ENCODE data around the gene TNS1.
"Not testable (repeated sequence)": the region's sequence is repeated elsewhere in the genome, so short reads cannot be mapped to it uniquely, and the experiment has no call there.

The TNS1 gene

DNA sequence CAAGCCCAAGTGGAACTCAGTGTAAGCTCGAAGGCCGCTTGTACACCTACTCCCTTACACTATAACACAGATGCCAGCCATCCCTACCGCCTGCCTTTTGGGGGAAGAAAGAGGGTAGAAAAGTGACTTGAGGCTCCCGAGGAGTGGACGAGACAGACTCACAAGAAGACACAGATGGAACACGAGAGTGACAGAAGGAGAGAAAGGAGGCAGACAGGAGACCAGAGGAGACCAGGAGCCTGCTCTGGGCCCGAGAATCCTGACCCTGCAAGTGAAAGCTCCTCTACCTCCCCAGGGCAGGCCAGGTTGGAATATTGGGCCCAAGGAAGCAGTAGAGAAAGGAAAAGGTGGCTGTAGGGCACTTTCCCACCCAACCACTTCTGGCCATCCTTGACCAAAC, 23.4 kb upstream of the TNS1 start:
- H3K36me3 Mint-ChIP-seq (ENCODE audit: low read depth) = no peaks in the 10 kb centered on the region
- intact Hi-C loops (cut with micrococcal nuclease) = no loop called here
- no peaks in the 10 kb centered on the region for H3K9me3 Mint-ChIP-seq
- H3K27me3 Mint-ChIP-seq = peaks cover 1% of the 10 kb centered on the region
- H3K4me3 Mint-ChIP-seq = no peak overlapping the region
- H3K27ac Mint-ChIP-seq = no peak overlapping the region
- peaks cover 16% of the 10 kb centered on the region for H3K4me1 Mint-ChIP-seq (ENCODE audit: low read depth)

DNA sequence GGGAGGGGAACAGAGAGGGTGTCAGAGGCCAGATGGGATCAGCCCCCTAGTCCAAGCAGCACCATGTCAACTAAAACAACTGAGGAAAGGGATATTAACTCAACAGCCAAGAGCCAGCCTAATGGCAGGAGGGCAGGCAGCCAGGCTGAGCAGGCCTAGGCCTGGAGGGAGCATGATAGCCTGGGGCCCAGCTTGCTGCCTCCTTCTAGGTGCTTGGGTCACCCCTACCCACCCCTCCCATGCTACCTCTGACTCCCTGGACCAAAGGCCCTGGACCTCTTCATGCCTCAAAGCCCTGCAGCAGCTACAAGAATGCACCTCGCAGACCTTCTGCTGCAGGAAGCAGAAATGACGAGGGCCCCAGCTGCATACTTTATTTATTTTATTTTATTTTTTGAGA, 22.1 kb upstream of the TNS1 start:
- no peak overlapping the region for H3K27ac Mint-ChIP-seq
- peaks cover 29% of the 10 kb centered on the region for H3K4me1 Mint-ChIP-seq (ENCODE audit: low read depth)
- peaks cover 1% of the 10 kb centered on the region for H3K27me3 Mint-ChIP-seq
- H3K4me3 Mint-ChIP-seq = no peak overlapping the region
- no peaks in the 10 kb centered on the region for H3K9me3 Mint-ChIP-seq
- H3K36me3 Mint-ChIP-seq (ENCODE audit: low read depth) = no peaks in the 10 kb centered on the region
- intact Hi-C loops (cut with micrococcal nuclease) = no loop called here

DNA sequence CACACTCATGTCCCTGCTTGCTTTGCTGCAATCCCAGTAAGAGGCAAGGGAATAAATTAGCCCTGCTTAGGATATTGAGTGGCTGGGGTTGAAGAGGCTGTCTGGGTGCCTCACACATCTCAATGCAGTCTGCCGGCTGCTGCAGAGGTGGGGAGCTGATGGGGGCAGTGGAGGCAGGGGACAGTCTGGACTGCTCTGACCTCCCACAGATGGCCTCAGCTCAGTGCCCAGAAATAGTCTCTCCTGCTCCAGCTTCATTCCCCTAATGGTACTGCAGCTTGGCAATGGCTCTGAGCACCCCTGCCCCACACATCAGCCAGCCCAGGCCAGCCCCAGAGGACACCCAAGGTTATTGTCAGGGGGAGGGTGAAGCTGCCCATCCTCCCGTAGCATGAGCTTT, 21.5 kb upstream of the TNS1 start:
- Mint-ChIP-seq H3K9me3 (no peaks in the 10 kb centered on the region), H3K27ac (no peak overlapping the region), H3K36me3 (ENCODE audit: low read depth) (no peaks in the 10 kb centered on the region), H3K4me1 (ENCODE audit: low read depth) (peaks cover 34% of the 10 kb centered on the region), H3K27me3 (peaks cover 1% of the 10 kb centered on the region), H3K4me3 (no peak overlapping the region)
- intact Hi-C loops (cut with micrococcal nuclease) = no loop called here

DNA sequence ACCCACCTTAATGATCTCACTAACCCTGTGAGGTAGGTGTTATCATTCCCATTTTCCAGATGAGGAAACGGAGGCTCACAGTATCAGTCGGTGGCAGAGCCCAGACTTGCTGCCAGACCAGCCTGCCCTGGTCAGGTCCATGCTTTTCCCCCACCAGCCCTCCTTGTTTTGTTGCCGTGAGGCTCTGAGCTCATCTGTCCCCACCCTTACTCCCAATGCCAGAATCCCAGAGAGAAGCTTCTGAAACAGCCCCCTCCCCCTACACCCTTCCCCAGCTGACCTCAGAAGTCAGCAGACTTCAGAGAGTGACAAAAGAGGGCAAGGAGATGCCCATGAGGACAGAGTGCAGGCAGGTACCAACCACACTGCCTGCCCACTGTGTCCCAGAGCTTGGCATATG, 20.8 kb upstream of the TNS1 start:
- H3K9me3 Mint-ChIP-seq = no peaks in the 10 kb centered on the region
- intact Hi-C loops (cut with micrococcal nuclease) = no loop called here
- H3K4me1 Mint-ChIP-seq (ENCODE audit: low read depth) = peaks cover 40% of the 10 kb centered on the region
- no peak overlapping the region for H3K4me3 Mint-ChIP-seq
- H3K36me3 Mint-ChIP-seq (ENCODE audit: low read depth) = no peaks in the 10 kb centered on the region
- H3K27ac Mint-ChIP-seq = peak overlapping the region; percentile 24
- peaks cover 1% of the 10 kb centered on the region for H3K27me3 Mint-ChIP-seq

DNA sequence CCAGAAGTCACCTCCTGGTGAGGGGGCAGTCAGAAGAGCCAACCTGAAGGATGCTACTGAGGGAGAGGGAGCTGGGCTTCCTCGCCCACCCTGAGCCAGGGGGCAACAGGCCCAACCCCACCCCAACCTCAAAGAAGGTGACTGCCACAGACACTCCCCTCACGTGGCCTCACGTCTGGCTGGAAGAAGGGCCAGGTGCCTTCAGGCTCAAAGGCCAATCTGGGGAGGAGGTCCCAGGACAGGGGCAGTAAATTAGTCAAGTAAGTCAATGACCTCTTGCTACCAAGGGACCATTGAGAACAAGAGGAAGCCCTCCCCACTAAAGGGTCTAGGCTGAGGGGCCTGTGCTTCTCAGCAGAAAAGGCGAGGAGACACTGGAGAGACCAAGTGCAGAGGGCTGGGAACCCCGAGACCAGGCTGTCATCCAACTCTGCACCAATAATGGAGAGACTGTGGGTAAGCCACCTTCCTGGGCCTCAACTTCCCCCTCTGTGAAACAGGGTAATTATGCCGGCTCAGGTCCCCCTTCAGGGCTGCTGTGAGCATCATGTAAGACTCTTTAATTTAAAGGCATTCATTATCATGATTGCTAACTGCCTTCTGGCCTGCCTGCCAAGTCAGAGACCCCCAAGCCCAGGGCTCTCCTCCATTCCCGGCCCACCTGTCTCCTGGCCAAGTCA, 20.2 kb upstream of the TNS1 start:
- no peaks in the 10 kb centered on the region for H3K9me3 Mint-ChIP-seq
- H3K27ac Mint-ChIP-seq = no peak overlapping the region
- H3K4me1 Mint-ChIP-seq (ENCODE audit: low read depth) = peaks cover 47% of the 10 kb centered on the region
- no peaks in the 10 kb centered on the region for H3K36me3 Mint-ChIP-seq (ENCODE audit: low read depth)
- peaks cover 1% of the 10 kb centered on the region for H3K27me3 Mint-ChIP-seq
- intact Hi-C loops (cut with micrococcal nuclease) = no loop called here
- no peak overlapping the region for H3K4me3 Mint-ChIP-seq

DNA sequence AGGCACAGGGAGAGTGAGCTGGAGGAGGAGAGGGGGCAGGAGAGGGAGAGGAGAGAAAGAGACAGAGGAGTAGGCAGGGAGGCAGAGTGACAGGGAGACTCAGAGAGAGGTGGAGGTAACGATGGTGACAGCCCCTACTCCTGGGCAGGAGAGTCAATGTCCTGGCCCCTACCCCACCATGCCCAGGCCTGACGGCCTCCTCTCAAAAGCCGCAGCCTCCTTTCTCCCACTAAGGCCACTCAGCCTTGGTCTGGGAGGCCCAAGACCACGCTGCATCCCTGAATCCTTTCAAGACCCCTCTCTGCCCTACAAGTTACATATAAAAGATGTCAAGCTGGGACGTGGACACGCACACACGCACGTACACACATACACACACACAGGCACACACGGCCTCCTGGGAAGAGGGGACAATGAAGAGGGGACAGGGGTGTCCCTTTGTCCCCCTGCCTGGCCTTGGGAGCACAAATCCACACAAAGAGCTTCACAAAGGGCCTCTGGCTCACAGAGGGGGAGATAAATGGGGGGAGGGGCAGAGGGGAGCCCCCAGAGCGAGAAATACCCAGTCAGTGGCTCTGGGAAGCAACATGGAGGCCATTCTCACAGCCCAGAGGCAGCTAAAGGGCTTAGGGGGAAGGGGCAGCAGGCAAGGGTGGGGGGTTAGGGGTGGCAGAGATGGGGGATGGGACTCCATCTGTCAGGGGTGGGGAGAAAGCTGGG, 19.5 kb upstream of the TNS1 start:
- Mint-ChIP-seq H3K27ac (peak overlapping the region; percentile 60), H3K27me3 (peaks cover 3% of the 10 kb centered on the region), H3K4me1 (ENCODE audit: low read depth) (peaks cover 50% of the 10 kb centered on the region), H3K9me3 (no peaks in the 10 kb centered on the region), H3K36me3 (ENCODE audit: low read depth) (no peaks in the 10 kb centered on the region), H3K4me3 (no peak overlapping the region)
- intact Hi-C loops (cut with micrococcal nuclease) = no loop called here

DNA sequence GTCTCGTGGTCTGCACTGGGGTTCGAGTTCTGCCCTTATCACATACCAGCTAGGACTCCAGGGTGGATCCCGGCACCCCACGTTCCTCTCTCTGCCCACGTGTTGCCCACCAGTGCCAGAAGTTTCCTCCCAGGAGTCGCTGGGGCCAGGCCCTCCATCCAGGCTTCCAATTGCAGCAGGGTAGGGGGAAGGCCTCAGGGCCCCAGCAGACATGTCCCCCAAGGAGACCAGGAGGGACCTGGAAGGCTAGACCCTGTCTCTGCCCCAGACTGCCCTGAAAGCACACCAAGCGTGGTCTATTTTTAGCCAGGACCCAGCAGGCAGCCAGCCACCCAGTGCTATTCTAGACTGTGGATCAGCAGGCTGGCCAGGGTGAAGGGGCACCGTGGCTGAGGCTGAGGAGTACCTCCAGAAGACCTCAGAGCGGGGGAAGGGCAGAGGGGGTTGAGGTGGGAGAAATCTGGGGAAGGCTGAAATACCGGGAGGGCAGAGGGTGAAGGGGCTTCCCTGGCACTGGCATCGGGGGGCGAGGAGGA, 18.8 kb upstream of the TNS1 start:
- peaks cover 51% of the 10 kb centered on the region for H3K4me1 Mint-ChIP-seq (ENCODE audit: low read depth)
- H3K27me3 Mint-ChIP-seq = peaks cover 5% of the 10 kb centered on the region
- peak overlapping the region; percentile 60 for H3K27ac Mint-ChIP-seq
- intact Hi-C loops (cut with micrococcal nuclease) = no loop called here
- no peak overlapping the region for H3K4me3 Mint-ChIP-seq
- no peaks in the 10 kb centered on the region for H3K9me3 Mint-ChIP-seq
- no peaks in the 10 kb centered on the region for H3K36me3 Mint-ChIP-seq (ENCODE audit: low read depth)

DNA sequence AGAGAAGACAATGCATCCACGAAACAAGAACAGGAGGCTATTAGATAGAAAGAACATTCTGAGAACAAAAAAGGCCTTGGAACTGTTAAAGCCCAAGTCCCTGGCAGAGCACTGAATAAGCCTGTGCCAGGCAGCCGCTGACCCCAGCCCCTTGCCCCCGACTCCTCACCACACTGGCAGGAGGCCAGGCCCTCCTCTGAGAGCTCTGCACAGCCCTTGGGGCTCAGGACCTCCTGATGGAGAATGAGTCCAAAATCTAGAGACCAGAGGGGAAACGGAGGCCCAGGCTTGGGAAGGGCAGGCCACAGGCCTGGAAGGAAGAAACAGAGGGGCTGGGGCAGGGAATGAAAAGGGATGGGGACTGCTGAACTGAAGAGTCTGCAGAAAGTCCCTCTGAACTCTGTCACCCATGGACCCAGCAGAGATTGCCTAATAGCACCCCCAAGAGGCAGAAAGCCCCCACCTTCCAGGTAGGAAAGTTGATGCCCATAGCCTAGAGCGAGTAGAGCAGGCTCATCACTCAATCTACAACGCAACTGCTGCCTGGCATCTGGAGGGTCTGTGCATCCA, 18.3 kb upstream of the TNS1 start:
- Mint-ChIP-seq H3K9me3 (no peaks in the 10 kb centered on the region), H3K36me3 (ENCODE audit: low read depth) (no peaks in the 10 kb centered on the region), H3K4me3 (no peak overlapping the region), H3K27me3 (peaks cover 7% of the 10 kb centered on the region), H3K4me1 (ENCODE audit: low read depth) (peaks cover 54% of the 10 kb centered on the region), H3K27ac (peak overlapping the region; percentile 40)
- intact Hi-C loops (cut with micrococcal nuclease) = no loop called here

DNA sequence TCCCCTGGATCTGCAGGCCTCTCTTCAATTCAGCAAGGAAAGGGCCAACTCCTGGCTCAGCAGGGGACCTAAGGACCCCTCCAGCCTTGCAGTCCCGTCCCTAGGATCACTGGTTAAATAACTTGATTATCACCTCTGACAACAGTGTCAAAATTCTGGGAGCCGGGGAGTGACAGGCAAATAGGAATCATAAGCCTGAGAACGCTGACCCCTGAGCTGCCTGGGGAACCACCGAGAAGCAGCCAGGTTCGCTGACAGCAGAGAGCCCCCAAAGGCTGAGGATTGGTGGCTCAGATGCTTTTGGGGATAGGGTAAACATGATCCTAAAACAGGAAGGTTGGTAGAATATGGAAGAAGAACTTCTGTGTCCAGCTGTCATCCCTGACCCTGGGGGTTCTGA, 17.5 kb upstream of the TNS1 start:
- Mint-ChIP-seq H3K27me3 (peaks cover 7% of the 10 kb centered on the region), H3K4me1 (ENCODE audit: low read depth) (peaks cover 54% of the 10 kb centered on the region), H3K4me3 (no peak overlapping the region), H3K9me3 (no peaks in the 10 kb centered on the region), H3K27ac (peak overlapping the region; percentile 40), H3K36me3 (ENCODE audit: low read depth) (no peaks in the 10 kb centered on the region)
- intact Hi-C loops (cut with micrococcal nuclease) = no loop called here

DNA sequence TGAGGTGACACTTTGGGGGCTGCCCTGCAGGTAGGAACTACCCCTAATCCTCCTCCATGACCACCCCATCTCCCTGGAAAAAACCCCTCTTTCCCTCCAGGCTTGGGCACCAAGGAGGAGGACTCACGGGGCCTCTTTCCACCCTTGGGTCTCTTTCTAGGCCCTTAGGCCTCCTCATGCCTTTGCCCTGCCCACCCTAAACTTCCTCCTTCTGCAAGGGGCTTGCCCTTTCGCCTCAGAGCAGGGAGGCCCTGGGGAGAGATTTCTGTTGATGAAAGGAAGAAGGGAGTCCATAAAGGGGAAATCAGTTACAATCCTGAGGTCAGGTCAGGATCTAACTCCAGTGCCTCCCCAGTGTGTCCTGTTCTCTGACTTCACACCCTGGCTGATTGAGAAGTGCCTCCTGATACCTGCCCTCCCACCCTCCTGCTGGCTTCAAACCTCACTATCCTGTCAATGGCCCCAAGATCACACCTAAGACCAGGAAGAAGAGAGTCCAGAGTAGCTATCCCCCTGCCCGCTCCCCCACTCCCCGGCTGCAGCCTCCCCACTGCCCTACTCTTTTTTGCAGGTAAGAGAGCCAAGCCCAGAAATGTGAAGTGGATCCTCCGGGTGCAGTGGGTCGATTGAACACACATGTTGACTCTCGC, 16.7 kb upstream of the TNS1 start:
- intact Hi-C loops (cut with micrococcal nuclease) = no loop called here
- Mint-ChIP-seq H3K36me3 (ENCODE audit: low read depth) (no peaks in the 10 kb centered on the region), H3K9me3 (no peaks in the 10 kb centered on the region), H3K4me1 (ENCODE audit: low read depth) (peaks cover 54% of the 10 kb centered on the region), H3K27ac (no peak overlapping the region), H3K4me3 (no peak overlapping the region), H3K27me3 (peaks cover 7% of the 10 kb centered on the region)

DNA sequence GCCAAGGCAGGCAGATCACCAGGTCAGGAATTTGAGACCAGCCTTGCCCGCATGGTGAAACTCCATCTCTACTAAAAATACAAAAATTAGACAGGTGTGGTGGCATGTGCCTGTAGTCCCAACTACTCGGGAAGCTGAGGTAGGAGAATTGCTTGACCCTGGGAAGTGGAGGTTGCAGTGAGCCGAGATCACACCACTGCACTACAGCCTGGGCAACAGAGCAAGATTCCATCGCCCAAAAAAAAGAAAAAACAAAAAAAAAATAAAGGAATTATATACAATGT, 16.0 kb upstream of the TNS1 start:
- Mint-ChIP-seq H3K4me1 (ENCODE audit: low read depth) (peaks cover 54% of the 10 kb centered on the region), H3K27ac (peak overlapping the region; percentile 18)
- intact Hi-C loops (cut with micrococcal nuclease); H3K4me3 Mint-ChIP-seq; H3K9me3 Mint-ChIP-seq; H3K27me3 Mint-ChIP-seq; H3K36me3 Mint-ChIP-seq (ENCODE audit: low read depth): not testable (repeated sequence)

DNA sequence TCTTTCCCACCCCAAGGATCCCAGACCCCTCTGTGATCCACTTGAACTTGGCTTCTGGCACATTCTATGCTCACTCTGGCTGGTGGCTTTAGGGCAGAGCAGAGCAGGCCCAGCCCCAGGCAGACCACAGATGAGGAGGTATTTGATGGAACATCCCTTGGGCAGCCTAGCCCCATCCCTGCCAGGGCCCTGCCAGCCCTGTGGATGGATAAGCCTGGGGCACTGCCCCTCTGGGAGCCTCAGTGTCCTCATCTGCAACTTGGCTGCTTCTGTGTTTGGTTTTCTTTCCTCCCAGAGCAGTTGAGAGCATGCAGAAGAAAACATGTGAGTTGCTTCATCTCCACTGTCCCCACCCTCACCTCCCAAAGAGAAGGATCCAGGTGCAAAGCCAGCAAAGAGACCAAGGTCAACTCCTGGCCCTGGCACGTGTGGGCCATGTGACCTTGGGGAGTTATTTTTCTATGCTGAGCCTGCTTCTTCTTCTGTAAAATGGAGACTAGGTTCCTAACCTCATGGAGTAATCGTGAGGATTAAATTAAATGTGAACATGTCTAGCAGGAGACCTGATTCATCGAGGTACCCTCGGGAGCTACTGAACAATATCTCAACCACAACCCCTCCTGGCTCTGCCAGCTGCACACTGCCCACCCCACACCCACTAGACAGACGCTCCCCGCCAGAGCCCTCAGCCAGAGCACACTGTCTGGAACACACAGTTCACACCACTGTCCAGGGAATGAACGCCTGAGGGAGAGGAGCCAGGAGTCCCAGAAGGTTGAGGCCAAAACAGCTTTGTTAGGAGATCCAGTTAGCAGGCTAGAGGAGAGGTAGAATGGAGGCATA, 14.6 kb upstream of the TNS1 start:
- Mint-ChIP-seq H3K36me3 (ENCODE audit: low read depth) (no peaks in the 10 kb centered on the region), H3K27ac (peak overlapping the region; percentile 18), H3K27me3 (peaks cover 10% of the 10 kb centered on the region), H3K9me3 (no peaks in the 10 kb centered on the region), H3K4me3 (no peak overlapping the region), H3K4me1 (ENCODE audit: low read depth) (peaks cover 58% of the 10 kb centered on the region)
- intact Hi-C loops (cut with micrococcal nuclease) = no loop called here

DNA sequence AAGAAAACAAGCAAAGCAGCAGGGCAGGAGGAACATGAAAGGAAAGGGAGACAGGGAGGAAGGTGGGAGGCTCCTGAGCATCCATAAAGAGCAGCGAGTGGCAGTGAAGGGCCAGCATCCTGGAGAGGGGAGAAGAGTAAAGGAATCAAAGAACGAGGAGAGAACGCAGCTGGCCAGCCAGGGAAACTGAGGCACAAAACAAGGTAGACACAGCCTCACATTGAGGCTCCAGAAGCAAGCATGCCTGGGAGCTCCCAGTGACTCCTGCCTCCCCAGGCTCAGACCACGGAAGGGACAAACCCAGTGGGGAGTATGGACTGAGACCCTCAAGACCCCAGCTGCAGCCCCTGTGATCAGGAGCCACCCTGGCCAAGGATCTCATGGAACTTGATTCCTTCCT, 14.0 kb upstream of the TNS1 start:
- peaks cover 11% of the 10 kb centered on the region for H3K27me3 Mint-ChIP-seq
- H3K4me1 Mint-ChIP-seq (ENCODE audit: low read depth) = peaks cover 58% of the 10 kb centered on the region
- H3K4me3 Mint-ChIP-seq = no peak overlapping the region
- H3K9me3 Mint-ChIP-seq = no peaks in the 10 kb centered on the region
- intact Hi-C loops (cut with micrococcal nuclease) = no loop called here
- no peaks in the 10 kb centered on the region for H3K36me3 Mint-ChIP-seq (ENCODE audit: low read depth)
- H3K27ac Mint-ChIP-seq = peak overlapping the region; percentile 4

Measured in dendritic cell treated with granulocyte-macrophage colony-stimulating factor and Interleukin-4, amounts not matched to agents 40 ng/mL and 50 ng/mL, for 4 days (primary cell).